ENCODE results near the gene LSR. TPM values are rescaled to one million over a fixed set of nuclear protein-coding genes. Genes with fewer than 3 reads are reported as not detected.

Gene LSR
- polyA plus RNA-seq, 1 donor from 2014 or later, result not detected

GRCh38 chr19:35247526-35248309 lies 1.1 kb upstream of the LSR start:
- Histone ChIP-seq H3K4me2 (ENCODE audit: low read length) (no peak overlapping the region), H3K9ac (ENCODE audit: low read length) (no peak overlapping the region), H3K27me3 (ENCODE audit: insufficient read depth, low read depth, low read length) (peaks cover 38% of the 10 kb centered on the region), H2AFZ (ENCODE audit: low read depth, low read length) (no peak overlapping the region), H3F3A (ENCODE audit: insufficient read depth, low read length, poor library complexity, severe bottlenecking) (no peaks in the 10 kb centered on the region), H3K36me3 (ENCODE audit: insufficient read depth, low read length) (no peaks in the 10 kb centered on the region), H3K9me2 (ENCODE audit: insufficient read depth, low read length) (no peaks in the 10 kb centered on the region), H3K4me3 (ENCODE audit: low read length) (peak overlapping the region; percentile 63), H4K20me1 (ENCODE audit: insufficient read depth) (no peaks in the 10 kb centered on the region), H3K27ac (ENCODE audit: low read length) (no peak overlapping the region), H3K9me3 (ENCODE audit: low read length) (no peaks in the 10 kb centered on the region), H3K79me2 (replicated peaks; ENCODE audit: insufficient read depth, low read length) (no peaks in the 10 kb centered on the region)
- TF ChIP-seq REST (IDR thresholded peaks at IDR 0.05; ENCODE audit: borderline replicate concordance) (no peak), CTCF (IDR thresholded peaks at IDR 0.05; ENCODE audit: poor library complexity, severe bottlenecking) (peak; percentile 34), RAD21 (conservative IDR thresholded peaks at IDR 0.05) (peak; percentile 26), TAF1 (IDR thresholded peaks at IDR 0.05; ENCODE audit: low read depth) (no peak)

GRCh38 chr19:35249146-35249847 lies 495 bp downstream of the LSR start:
- H3K4me2 ChIP-seq (ENCODE audit: low read length), result no peak overlapping the region
- no peaks in the 10 kb centered on the region for H3K36me3 ChIP-seq (ENCODE audit: insufficient read depth, low read length)
- TF ChIP-seq REST (IDR thresholded peaks at IDR 0.05; ENCODE audit: borderline replicate concordance), result no peak
- no peak for TF ChIP-seq MXI1 (conservative IDR thresholded peaks at IDR 0.05; ENCODE audit: poor library complexity, severe bottlenecking)
- no peak for TF ChIP-seq SMC3 (conservative IDR thresholded peaks at IDR 0.05; ENCODE audit: poor library complexity)
- TF ChIP-seq EZH2 (IDR thresholded peaks at IDR 0.05; ENCODE audit: borderline replicate concordance, insufficient read depth, low read length, poor library complexity, severe bottlenecking), result no peak
- no peak for TF ChIP-seq TAF1 (IDR thresholded peaks at IDR 0.05; ENCODE audit: low read depth)
- no peak for TF ChIP-seq CTCF (IDR thresholded peaks at IDR 0.05; ENCODE audit: poor library complexity, severe bottlenecking)
- TF ChIP-seq EP300 (conservative IDR thresholded peaks at IDR 0.05; ENCODE audit: poor library complexity, severe bottlenecking), result no peak
- TF ChIP-seq RAD21 (conservative IDR thresholded peaks at IDR 0.05), result no peak
- TF ChIP-seq POLR2AphosphoS5 (IDR thresholded peaks at IDR 0.05), result no peak
- H3K9me2 ChIP-seq (ENCODE audit: insufficient read depth, low read length), result no peaks in the 10 kb centered on the region
- H3F3A ChIP-seq (ENCODE audit: insufficient read depth, low read length, poor library complexity, severe bottlenecking), result no peaks in the 10 kb centered on the region
- H2AFZ ChIP-seq (ENCODE audit: low read depth, low read length), result no peak overlapping the region
- no peak overlapping the region for H3K27ac ChIP-seq (ENCODE audit: low read length)
- no peaks in the 10 kb centered on the region for H3K79me2 ChIP-seq (replicated peaks; ENCODE audit: insufficient read depth, low read length)
- H4K20me1 ChIP-seq (ENCODE audit: insufficient read depth), result no peaks in the 10 kb centered on the region
- H3K9me3 ChIP-seq (ENCODE audit: low read length), result no peaks in the 10 kb centered on the region
- H3K9ac ChIP-seq (ENCODE audit: low read length), result no peak overlapping the region
- peak overlapping the region; percentile 63 for H3K4me3 ChIP-seq (ENCODE audit: low read length)
- H3K27me3 ChIP-seq (ENCODE audit: insufficient read depth, low read depth, low read length), result peaks cover 38% of the 10 kb centered on the region
